Peyer's patch (tissue), 4 donors: ENCODE data around the gene UBE2H. TPM values are rescaled to one million over a fixed set of nuclear protein-coding genes. Genes with fewer than 3 reads are reported as not detected.

ENCODE experiments used
- DNase-seq, 3 donors: peaks; one replicate each; pipeline ENCODE4 v3.0.0-alpha.2; 2017 to 2019
- H3K27ac ChIP-seq, 4 donors: fragments of 200-600 bp; sonication (generic); one replicate each; pipeline ENCODE4 v1.5.1; 2016 to 2019
- H3K27me3 ChIP-seq, 2 donors: fragments of 200-600 bp; sonication (generic); one replicate each; pipeline ENCODE4 v1.5.1; 2019
- H3K36me3 ChIP-seq, 3 donors: fragments of 200-600 bp; sonication (generic); one replicate each; pipeline ENCODE4 v1.5.1; 2016 to 2019
- H3K4me1 ChIP-seq, 4 donors: fragments of 200-600 bp; sonication (generic); one replicate each; pipeline ENCODE4 v1.5.1; 2016 to 2019
- H3K4me3 ChIP-seq, 4 donors: fragments of 200-600 bp; sonication (generic); 1 replicate in 3 of 4; 2 replicates in 1 of 4; pipeline ENCODE4 v1.5.1; 2016 to 2019; ENCODE audit warnings: mild to moderate bottlenecking in 1 of 4
- H3K9me3 ChIP-seq, 4 donors: fragments of 200-600 bp; sonication (generic); one replicate each; pipeline ENCODE4 v1.5.1; 2016 to 2019; ENCODE audit warnings: mild to moderate bottlenecking in 1 of 4
- CTCF ChIP-seq, 6 experiments: fragments of 450-650 bp in 4 of 6; fragments of 200-600 bp in 2 of 6; sonication (generic) in 1 of 6; IDR thresholded peaks; one replicate each; pipeline ENCODE4 v1.5.1; 2017 to 2019; ENCODE audit warnings: antibody characterized with exemption in 6 of 6, mild to moderate bottlenecking in 3 of 6, moderate library complexity in 1 of 6
- POLR2A ChIP-seq, 2 donors: fragments of 450-650 bp; IDR thresholded peaks; one replicate each; pipeline ENCODE4 v1.5.1; 2017; ENCODE audit warnings: antibody characterized with exemption in 2 of 2, mild to moderate bottlenecking in 2 of 2, moderate library complexity in 2 of 2
- total RNA-seq, 4 donors: library from RNA; depleted of rRNA; stranded (reverse); fragments of >200 nt; gene quantifications; one replicate each; pipeline ENCODE4 v1.1.0, GENCODE V29; 2016

The UBE2H gene
- total RNA-seq, 4 donors from 2014 or later, result 33.5 to 59.4 (median 51.4) TPM

GRCh38 chr7:129855234-129855673, 97.5 kb downstream of the UBE2H start:
- DNase-seq, result no peak
- H3K27me3 ChIP-seq, result no peaks in the 10 kb centered on the region
- H3K27ac ChIP-seq, result no peak overlapping the region
- H3K4me1 ChIP-seq, result peaks cover 0 to 19% (median 4%) of the 10 kb centered on the region in 4 donors
- no peaks in the 10 kb centered on the region for H3K9me3 ChIP-seq
- H3K4me3 ChIP-seq, result no peak overlapping the region
- TF ChIP-seq CTCF (IDR thresholded peaks at IDR 0.05) (no peak), POLR2A (IDR thresholded peaks at IDR 0.05) (no peak)
- no peaks in the 10 kb centered on the region for H3K36me3 ChIP-seq

GRCh38 chr7:129854401-129854800, 98.4 kb downstream of the UBE2H start:
- TF ChIP-seq POLR2A (IDR thresholded peaks at IDR 0.05) (no peak), CTCF (IDR thresholded peaks at IDR 0.05) (no peak)
- Histone ChIP-seq H3K4me1 (peaks cover 0 to 19% (median 2%) of the 10 kb centered on the region in 4 donors), H3K9me3 (no peaks in the 10 kb centered on the region), H3K27ac (no peak overlapping the region), H3K36me3 (no peaks in the 10 kb centered on the region), H3K4me3 (no peak overlapping the region), H3K27me3 (no peaks in the 10 kb centered on the region)
- no peak for DNase-seq

GRCh38 chr7:129853661-129854268, 99.0 kb downstream of the UBE2H start:
- Histone ChIP-seq H3K27ac (peak overlapping the region in 1 of 4 donors; percentile 5), H3K36me3 (no peaks in the 10 kb centered on the region), H3K4me1 (peaks cover 0 to 19% (median 2%) of the 10 kb centered on the region in 4 donors), H3K4me3 (no peak overlapping the region), H3K27me3 (no peaks in the 10 kb centered on the region), H3K9me3 (no peaks in the 10 kb centered on the region)
- no peak for DNase-seq
- TF ChIP-seq POLR2A (IDR thresholded peaks at IDR 0.05) (no peak), CTCF (IDR thresholded peaks at IDR 0.05) (no peak)

- Histone ChIP-seq H3K9me3 (no peaks in the 10 kb centered on the region), H3K27ac (no peak overlapping the region), H3K4me3 (no peak overlapping the region), H3K4me1 (peaks cover 0 to 20% (median 2%) of the 10 kb centered on the region in 4 donors), H3K27me3 (no peaks in the 10 kb centered on the region), H3K36me3 (no peaks in the 10 kb centered on the region)
- DNase-seq, result no peak
- no peak for TF ChIP-seq CTCF (IDR thresholded peaks at IDR 0.05)
These were observed 101.0 kb downstream of the UBE2H start for GRCh38 chr7:129851809-129852208.

- Histone ChIP-seq H3K27me3 (no peaks in the 10 kb centered on the region), H3K27ac (no peak overlapping the region), H3K9me3 (no peaks in the 10 kb centered on the region), H3K4me1 (peaks cover 0 to 23% (median 2%) of the 10 kb centered on the region in 4 donors), H3K4me3 (no peak overlapping the region), H3K36me3 (no peaks in the 10 kb centered on the region)
- TF ChIP-seq CTCF (IDR thresholded peaks at IDR 0.05) (no peak), POLR2A (IDR thresholded peaks at IDR 0.05) (no peak)
- no peak for DNase-seq
These were observed 101.6 kb downstream of the UBE2H start for GRCh38 chr7:129851174-129851573.
